Endometrial microvascular endothelial cells (primary cell): ENCODE data around the gene PRG3. TPM values are rescaled to one million over a fixed set of nuclear protein-coding genes. Genes with fewer than 3 reads are reported as not detected.
"Not testable (repeated sequence)": the region's sequence is repeated elsewhere in the genome, so short reads cannot be mapped to it uniquely, and the experiment has no call there.

ENCODE experiments used
- in situ Hi-C: cut with HindIII; loops from 2 replicates; pipeline ENCODE4 v1.10.0; 2017; ENCODE audit warnings: low sequenced_read_pairs, low pct_unique_long_range_greater_than_20kb; ENCODE audit errors: inconsistent ontology term
- total RNA-seq: library from RNA; depleted of rRNA; stranded (reverse); fragments of >200 nt; gene quantifications from one replicate; pipeline ENCODE4 v1.2.3, GENCODE V29; 2015; ENCODE audit errors: inconsistent ontology term

PRG3 gene
- total RNA-seq, 1 donor from 2014 or later = not detected

- in situ Hi-C loops = no loop called here
These were observed 29.3 kb upstream of the PRG3 start for GRCh38 chr11:57410287-57410686.

- in situ Hi-C loops = no loop called here
These were observed 28.6 kb upstream of the PRG3 start for GRCh38 chr11:57409321-57410100.

- in situ Hi-C loops = no loop called here
These were observed 27.8 kb upstream of the PRG3 start for GRCh38 chr11:57408771-57409170.

- in situ Hi-C loops = no loop called here
These were observed 27.1 kb upstream of the PRG3 start for GRCh38 chr11:57407941-57408475.

GRCh38 chr11:57407010-57407920 lies 26.3 kb upstream of the PRG3 start:
- in situ Hi-C loops = no loop called here

- in situ Hi-C loops = no loop called here
These were observed 25.5 kb upstream of the PRG3 start for GRCh38 chr11:57406337-57406904.

- in situ Hi-C loops = no loop called here
These were observed 24.4 kb upstream of the PRG3 start for GRCh38 chr11:57405271-57405860.

GRCh38 chr11:57403802-57404147 lies 22.8 kb upstream of the PRG3 start:
- in situ Hi-C loops = no loop called here

GRCh38 chr11:57403003-57403801 lies 22.3 kb upstream of the PRG3 start:
- in situ Hi-C loops = not testable (repeated sequence)

GRCh38 chr11:57402188-57403002 lies 21.4 kb upstream of the PRG3 start:
- in situ Hi-C loops = no loop called here

- in situ Hi-C loops = no loop called here
These were observed 19.1 kb upstream of the PRG3 start for GRCh38 chr11:57399972-57400578.

GRCh38 chr11:57399221-57399620 lies 18.3 kb upstream of the PRG3 start:
- in situ Hi-C loops = no loop called here

GRCh38 chr11:57397394-57397990 lies 16.5 kb upstream of the PRG3 start:
- in situ Hi-C loops = no loop called here

- in situ Hi-C loops = no loop called here
These were observed 15.8 kb upstream of the PRG3 start for GRCh38 chr11:57396744-57397143.

GRCh38 chr11:57395905-57396623 lies 15.1 kb upstream of the PRG3 start:
- in situ Hi-C loops = no loop called here

GRCh38 chr11:57394203-57394965 lies 13.4 kb upstream of the PRG3 start:
- in situ Hi-C loops = no loop called here
